HUES6 (cell line): ENCODE measurements around the gene NCS1.
A peak's percentile ranks its signal among the peaks of the same experiment; 100 is the strongest.

Experiments used
- H3K27ac ChIP-seq: 2 replicates; pipeline ENCODE4 v1.7.0; 2013; ENCODE audit warnings: low read depth, mild to moderate bottlenecking, low read length, inconsistent platforms
- H3K27me3 ChIP-seq: 2 replicates; pipeline ENCODE4 v1.6.1; 2013; ENCODE audit warnings: low read length; ENCODE audit not compliant: control insufficient read depth, insufficient read depth
- H3K36me3 ChIP-seq: 2 replicates; pipeline ENCODE4 v1.6.1; 2013; ENCODE audit warnings: low read length; ENCODE audit not compliant: control insufficient read depth, insufficient read depth
- H3K4me1 ChIP-seq: 2 replicates; pipeline ENCODE4 v1.6.1; 2013; ENCODE audit warnings: low read length; ENCODE audit not compliant: control insufficient read depth, insufficient read depth
- H3K4me3 ChIP-seq: 2 replicates; pipeline ENCODE4 v1.5.1; 2013; ENCODE audit warnings: low read depth, low read length
- H3K9ac ChIP-seq: one replicate; pipeline ENCODE4 v1.6.1; 2013; ENCODE audit warnings: mild to moderate bottlenecking, low read length
- H3K9me3 ChIP-seq: 2 replicates; pipeline ENCODE4 v1.6.1; 2013; ENCODE audit warnings: low read depth, low read length; ENCODE audit not compliant: control insufficient read depth, insufficient read depth

NCS1 gene

GRCh38 chr9:130187523-130187846, 15.3 kb downstream of the NCS1 start:
- no peak overlapping the region for H3K27ac ChIP-seq
- no peak overlapping the region for H3K4me3 ChIP-seq
- no peaks in the 10 kb centered on the region for H3K27me3 ChIP-seq
- H3K36me3 ChIP-seq = no peaks in the 10 kb centered on the region
- H3K4me1 ChIP-seq = peaks cover 42% of the 10 kb centered on the region
- H3K9me3 ChIP-seq = no peaks in the 10 kb centered on the region
- H3K9ac ChIP-seq = no peak overlapping the region

- H3K36me3 ChIP-seq = no peaks in the 10 kb centered on the region
- no peaks in the 10 kb centered on the region for H3K9me3 ChIP-seq
- H3K27me3 ChIP-seq = no peaks in the 10 kb centered on the region
- H3K9ac ChIP-seq = no peak overlapping the region
- H3K27ac ChIP-seq = no peak overlapping the region
- peaks cover 46% of the 10 kb centered on the region for H3K4me1 ChIP-seq
- no peak overlapping the region for H3K4me3 ChIP-seq
Measured at GRCh38 chr9:130188860-130189481, 16.8 kb downstream of the NCS1 start.

GRCh38 chr9:130189840-130190239, 17.6 kb downstream of the NCS1 start:
- no peak overlapping the region for H3K27ac ChIP-seq
- no peak overlapping the region for H3K9ac ChIP-seq
- no peaks in the 10 kb centered on the region for H3K9me3 ChIP-seq
- no peaks in the 10 kb centered on the region for H3K27me3 ChIP-seq
- H3K4me1 ChIP-seq = peaks cover 46% of the 10 kb centered on the region
- no peaks in the 10 kb centered on the region for H3K36me3 ChIP-seq
- H3K4me3 ChIP-seq = no peak overlapping the region

- no peak overlapping the region for H3K9ac ChIP-seq
- H3K4me3 ChIP-seq = no peak overlapping the region
- peaks cover 32% of the 10 kb centered on the region for H3K4me1 ChIP-seq
Measured at GRCh38 chr9:130191068-130191748, 19.0 kb downstream of the NCS1 start.

GRCh38 chr9:130191749-130192120, 19.5 kb downstream of the NCS1 start:
- Histone ChIP-seq H3K4me1 (peaks cover 27% of the 10 kb centered on the region), H3K27me3 (no peaks in the 10 kb centered on the region), H3K36me3 (no peaks in the 10 kb centered on the region), H3K9me3 (no peaks in the 10 kb centered on the region), H3K9ac (no peak overlapping the region), H3K4me3 (no peak overlapping the region), H3K27ac (0 out of 2 replicates have a peak overlapping the region, but pooled peaks have one; percentile 8)

More at GRCh38 chr9:130191068-130191748, 19.0 kb downstream of the NCS1 start:
- Histone ChIP-seq H3K36me3 (no peaks in the 10 kb centered on the region), H3K9me3 (no peaks in the 10 kb centered on the region), H3K27me3 (no peaks in the 10 kb centered on the region), H3K27ac (0 out of 2 replicates have a peak overlapping the region, but pooled peaks have one; percentile 8)

- Histone ChIP-seq H3K4me1 (peaks cover 19% of the 10 kb centered on the region), H3K27me3 (no peaks in the 10 kb centered on the region), H3K9me3 (no peaks in the 10 kb centered on the region), H3K36me3 (no peaks in the 10 kb centered on the region), H3K9ac (no peak overlapping the region), H3K4me3 (no peak overlapping the region), H3K27ac (no peak overlapping the region)
Measured at GRCh38 chr9:130192382-130192999, 20.3 kb downstream of the NCS1 start.

GRCh38 chr9:130193103-130193502, 20.9 kb downstream of the NCS1 start:
- H3K4me1 ChIP-seq = peaks cover 17% of the 10 kb centered on the region
- no peaks in the 10 kb centered on the region for H3K27me3 ChIP-seq
- no peak overlapping the region for H3K9ac ChIP-seq

GRCh38 chr9:130193531-130194377, 21.6 kb downstream of the NCS1 start:
- peaks cover 17% of the 10 kb centered on the region for H3K4me1 ChIP-seq
- H3K27me3 ChIP-seq = no peaks in the 10 kb centered on the region
- H3K9me3 ChIP-seq = no peaks in the 10 kb centered on the region
- H3K9ac ChIP-seq = no peak overlapping the region
- H3K4me3 ChIP-seq = no peak overlapping the region
- no peaks in the 10 kb centered on the region for H3K36me3 ChIP-seq
- H3K27ac ChIP-seq = no peak overlapping the region

More at GRCh38 chr9:130193103-130193502, 20.9 kb downstream of the NCS1 start:
- H3K4me3 ChIP-seq = no peak overlapping the region
- H3K9me3 ChIP-seq = no peaks in the 10 kb centered on the region
- H3K36me3 ChIP-seq = no peaks in the 10 kb centered on the region
- H3K27ac ChIP-seq = no peak overlapping the region

- peaks cover 17% of the 10 kb centered on the region for H3K4me1 ChIP-seq
- H3K9me3 ChIP-seq = no peaks in the 10 kb centered on the region
- H3K27ac ChIP-seq = no peak overlapping the region; the same call in 1 of the 2 replicates
- no peak overlapping the region for H3K4me3 ChIP-seq
- no peak overlapping the region for H3K9ac ChIP-seq
- no peaks in the 10 kb centered on the region for H3K36me3 ChIP-seq
- no peaks in the 10 kb centered on the region for H3K27me3 ChIP-seq
Measured at GRCh38 chr9:130194378-130194932, 22.3 kb downstream of the NCS1 start.

- H3K36me3 ChIP-seq = no peaks in the 10 kb centered on the region
- peaks cover 21% of the 10 kb centered on the region for H3K4me1 ChIP-seq
- H3K4me3 ChIP-seq = no peak overlapping the region
- H3K27ac ChIP-seq = no peak overlapping the region
- no peaks in the 10 kb centered on the region for H3K9me3 ChIP-seq
- no peak overlapping the region for H3K9ac ChIP-seq
- no peaks in the 10 kb centered on the region for H3K27me3 ChIP-seq
Measured at GRCh38 chr9:130195638-130196037, 23.4 kb downstream of the NCS1 start.
